Sigmoid colon (tissue), 4 donors: ENCODE measurements around the gene CSTB.

Source experiments
- EP300 ChIP-seq, 4 donors: sonication (generic); formaldehyde crosslinking; IDR thresholded peaks; one replicate each; pipeline ENCODE4 v1.6.1; 2017; ENCODE audit warnings: antibody characterized with exemption in 4 of 4
- POLR2A ChIP-seq, 2 donors: fragments of 450-650 bp; IDR thresholded peaks; one replicate each; pipeline ENCODE4 v1.6.1; 2016; ENCODE audit warnings: antibody characterized with exemption in 2 of 2, mild to moderate bottlenecking in 2 of 2, moderate library complexity in 2 of 2

DNA sequence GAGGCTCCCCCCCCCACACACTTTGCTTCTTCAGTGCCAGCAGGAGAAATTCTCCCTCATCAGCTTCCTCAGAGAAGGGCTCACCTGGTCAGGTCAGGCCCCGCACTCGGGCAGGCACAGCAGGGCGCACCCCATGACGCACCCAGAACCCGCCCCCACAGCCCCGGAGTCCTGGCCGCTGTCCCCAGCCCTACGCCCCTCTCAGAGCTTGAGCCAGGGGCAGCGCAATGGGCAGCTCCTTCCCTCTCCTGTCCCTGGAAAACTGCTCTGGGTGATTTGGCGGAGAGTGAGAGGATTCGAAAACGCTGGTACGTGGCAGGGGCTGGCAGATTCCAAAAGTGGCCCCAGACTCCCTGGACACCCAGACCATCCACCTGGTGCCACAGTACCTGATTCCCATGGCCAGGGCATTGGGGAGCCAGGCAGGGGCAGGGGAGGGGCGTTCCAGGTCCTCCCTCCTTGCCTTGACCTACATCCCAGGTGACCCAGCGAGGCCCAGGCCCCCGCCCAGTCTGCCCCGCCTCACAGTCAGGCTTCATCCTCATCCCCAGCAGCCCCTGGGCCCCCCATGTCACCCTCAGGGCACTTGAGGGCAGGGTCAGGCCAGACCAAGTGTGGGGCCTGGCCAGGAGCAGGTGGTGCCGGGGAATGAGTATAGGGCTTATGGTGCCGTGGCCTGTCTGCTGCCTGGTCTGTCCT is 37.0 kb upstream of the CSTB start:
- TF ChIP-seq POLR2A (IDR thresholded peaks at IDR 0.05) = no peak
- no peak for TF ChIP-seq EP300 (IDR thresholded peaks at IDR 0.05)
